ENCODE results near the gene SGPL1.

Gene SGPL1

DNA sequence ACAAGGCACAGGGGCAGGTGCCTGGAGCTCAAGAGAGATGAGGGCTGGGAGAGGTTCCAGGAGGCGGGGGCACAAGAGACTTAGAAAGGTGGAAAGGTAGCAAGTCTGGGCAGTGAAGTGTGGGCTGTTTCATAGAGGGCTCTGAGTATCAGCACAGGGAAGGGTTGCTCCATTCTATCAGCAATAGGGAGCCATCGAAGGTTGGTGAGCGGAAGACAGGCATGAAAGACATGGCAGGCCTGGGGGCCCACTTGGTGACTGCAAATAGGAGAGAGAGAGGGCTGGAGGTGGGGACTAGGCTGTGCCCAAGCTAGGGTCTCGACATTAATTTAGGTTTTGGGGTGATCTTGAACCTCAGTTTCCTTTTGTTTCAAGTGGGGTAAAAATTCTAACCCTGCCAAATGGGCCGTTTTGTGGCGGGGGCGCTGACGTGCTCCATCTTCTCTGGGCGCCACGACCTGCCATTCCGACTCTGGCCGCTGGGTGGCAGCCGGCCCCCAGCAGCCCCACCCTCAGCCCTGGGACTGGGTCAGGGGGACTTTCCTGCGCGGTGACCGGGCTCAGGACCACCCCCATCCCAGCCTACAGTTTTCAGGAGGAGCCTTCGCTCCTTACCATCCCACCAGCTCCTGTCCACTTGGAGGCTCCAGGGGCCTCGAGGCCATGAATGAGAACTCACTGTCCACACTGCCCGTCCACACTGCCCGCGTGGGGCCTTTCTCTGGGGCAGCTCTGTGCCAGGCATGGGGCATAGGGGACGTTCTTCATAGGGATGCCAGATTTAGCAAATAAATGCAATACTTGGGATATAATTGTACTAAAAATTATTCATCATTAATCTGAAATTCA, 109.9 kb downstream of the SGPL1 start:
- DNase-seq (ENCODE audit: low spot score), result no peak

DNA sequence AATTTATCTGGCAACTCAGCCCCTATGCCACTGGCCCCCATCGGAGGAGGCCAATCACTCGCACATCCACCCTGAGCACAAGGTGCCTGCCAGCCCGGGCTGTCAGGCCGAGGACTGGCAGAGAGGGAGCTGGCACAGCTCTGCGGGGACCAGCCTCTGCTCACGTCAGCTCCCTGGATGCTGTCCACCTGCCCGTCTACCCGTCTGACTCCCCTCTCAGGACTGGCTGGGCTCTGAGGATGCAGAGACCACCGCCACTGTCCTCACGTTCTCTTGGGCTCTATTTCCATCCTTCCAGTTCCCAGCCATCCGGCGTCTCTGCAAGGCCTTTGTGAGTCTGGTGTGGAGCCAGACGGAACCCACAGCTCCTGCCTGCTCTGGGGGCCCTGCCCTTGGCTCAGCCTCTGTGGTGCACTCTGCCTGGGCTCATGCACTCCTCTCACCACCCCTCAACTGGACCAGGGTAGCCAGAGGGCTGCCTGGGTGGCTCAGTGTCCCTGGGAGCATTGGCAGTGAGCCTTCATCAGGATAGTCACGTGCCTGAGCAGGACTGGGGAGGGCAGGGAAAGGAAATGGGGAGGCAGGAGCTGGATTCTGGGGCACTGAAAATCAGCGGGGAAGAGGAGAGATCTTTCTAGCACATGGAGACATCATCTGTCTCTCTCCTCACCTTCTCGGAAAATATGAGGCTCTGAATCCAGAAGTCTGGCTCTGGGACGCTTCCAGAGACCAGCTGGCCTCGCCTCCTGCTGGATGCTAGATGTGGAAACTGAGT, 110.7 kb downstream of the SGPL1 start:
- no peak for DNase-seq (ENCODE audit: low spot score)

DNA sequence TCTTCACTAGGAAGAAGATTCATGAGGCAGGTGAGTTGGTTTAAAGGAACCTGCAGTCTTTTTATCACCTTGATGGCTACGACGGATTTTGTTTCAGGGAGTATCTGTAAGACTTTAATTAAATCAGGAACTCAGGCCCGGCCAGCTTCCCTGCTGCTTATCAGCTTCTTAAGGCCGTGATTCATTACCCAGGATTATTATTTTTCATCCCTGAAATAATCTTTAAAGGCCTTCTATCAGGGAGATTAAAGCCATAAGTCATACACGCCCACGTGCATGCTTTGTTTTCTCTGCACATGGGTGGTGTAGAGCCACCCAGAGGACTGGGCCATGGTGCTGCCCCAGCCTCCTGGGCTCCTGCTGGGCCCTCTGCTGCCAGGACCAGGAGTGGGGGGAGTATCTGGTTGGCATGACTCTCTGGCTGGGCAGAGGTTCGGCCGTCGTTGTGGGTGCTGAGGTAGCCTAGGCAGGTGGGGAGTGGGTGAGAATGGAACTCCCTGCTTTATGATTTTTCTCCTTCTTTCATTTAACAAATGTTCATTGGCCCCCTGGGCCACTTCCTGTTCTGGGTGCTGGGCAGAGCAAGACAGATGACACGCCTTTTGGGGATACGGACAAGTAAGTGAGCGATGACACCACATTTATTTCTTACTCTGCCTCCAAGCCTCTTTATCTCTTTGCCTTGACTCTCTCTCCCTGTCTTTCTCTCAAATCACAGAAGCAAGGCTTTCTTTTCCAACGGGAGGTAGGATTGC, 111.6 kb downstream of the SGPL1 start:
- no peak for DNase-seq (ENCODE audit: low spot score)

DNA sequence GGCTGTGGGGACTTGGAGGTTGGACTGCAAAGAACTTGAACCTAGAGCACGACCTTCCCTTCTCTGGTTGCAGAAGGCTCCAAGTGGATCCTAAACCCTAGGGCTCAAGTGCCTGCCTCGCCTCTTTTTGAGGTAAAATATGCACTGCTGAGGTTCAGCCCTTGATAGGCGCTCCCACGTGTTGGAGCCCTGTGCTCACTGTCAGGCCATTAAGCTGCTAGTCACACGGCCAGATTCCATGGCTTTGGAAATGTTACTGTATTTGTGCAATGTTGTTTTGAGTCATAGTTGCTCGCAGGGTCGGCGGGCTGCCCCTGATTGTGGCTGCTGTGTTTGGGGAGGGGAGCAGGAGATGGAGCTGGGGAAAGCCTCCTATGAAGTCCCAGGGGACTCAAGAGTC, 112.4 kb downstream of the SGPL1 start:
- DNase-seq (ENCODE audit: low spot score), result no peak

DNA sequence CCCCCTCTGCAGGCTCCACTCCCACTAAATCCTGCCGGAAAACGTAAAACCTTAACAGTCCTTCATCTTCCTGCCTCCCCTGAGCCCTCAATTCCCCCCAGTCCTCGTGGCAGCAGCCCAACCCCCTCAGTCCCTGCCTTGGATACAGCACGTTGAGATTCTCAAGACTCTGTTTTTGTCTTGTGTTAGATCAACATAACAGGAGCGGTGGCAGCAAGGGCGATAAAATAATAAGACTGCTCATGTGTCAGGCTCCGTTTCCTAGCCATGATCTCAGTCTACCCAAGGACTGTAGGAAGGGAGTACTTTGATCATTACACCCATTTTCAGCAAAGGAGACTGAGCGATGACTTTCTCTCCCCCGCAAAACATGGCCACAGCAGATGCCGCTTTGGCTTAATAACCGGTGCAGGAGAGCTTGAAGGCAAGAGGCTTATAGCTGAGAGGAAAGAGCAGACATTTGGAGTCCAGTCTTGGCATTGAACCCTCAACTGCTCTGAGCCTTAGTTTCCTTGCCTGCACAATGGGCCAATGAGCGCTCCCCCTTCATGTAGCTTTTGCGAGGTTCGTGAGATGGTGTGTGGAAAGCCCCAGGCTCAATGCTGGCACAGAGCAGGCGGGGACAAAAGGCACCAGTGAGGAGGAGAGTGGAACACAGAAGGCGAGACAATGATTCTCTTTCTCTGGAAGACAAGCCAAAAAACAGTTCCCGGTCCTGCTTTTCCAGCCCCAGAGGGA, 114.7 kb downstream of the SGPL1 start:
- no peak for DNase-seq (ENCODE audit: low spot score)

All from COLO829 (cell line).